GM12878 (cell line): ENCODE data around the gene HTR6. TPM values are rescaled to one million over a fixed set of nuclear protein-coding genes. Genes with fewer than 3 reads are reported as not detected.

Source experiments
- ATAC-seq: fragments of 200-7000 bp; cut with Tn5 transposase; 3 replicates; pipeline ENCODE4 v1.9.1; 2020; ENCODE audit warnings: mild to moderate bottlenecking, moderate library complexity
- BruUV-seq: library from RNA; stranded (reverse); fragments of 400-500 nt; replicated peaks from 2 replicates; lab custom pipeline; 2021; lab: Mats Ljungman, UMichigan
- CTCF ChIA-PET: fragments of 300-600 bp; sonication (Branson Sonifier 250); formaldehyde crosslinking; extraction: SDS; loops from one replicate; lab custom pipeline; 2021; ENCODE audit warnings: inconsistent platforms; lab: Yijun Ruan, JAX
- POLR2A ChIA-PET: fragments of 350-600 bp; formaldehyde crosslinking; extraction: SDS; loops from one replicate; lab custom pipeline; 2021; ENCODE audit warnings: inconsistent platforms; lab: Charles Lee
- RAD21 ChIA-PET: fragments of 300-600 bp; sonication (Branson Sonifier 250); formaldehyde crosslinking; loops from one replicate; lab custom pipeline; 2023; ENCODE audit warnings: antibody characterized with exemption; ENCODE audit not compliant: unreplicated experiment; lab: Charles Lee
- SMC1A ChIA-PET: fragments of 300-600 bp; sonication (Branson Sonifier 250); formaldehyde crosslinking; loops from one replicate; lab custom pipeline; 2023; ENCODE audit not compliant: unreplicated experiment, uncharacterized antibody; lab: Charles Lee
- DNase-seq: peaks from one replicate; pipeline ENCODE4 v3.0.0-alpha.2; 2011; ENCODE audit warnings: low read depth, low spot score
- FAIRE-seq: peaks from 3 replicates; lab custom pipeline; 2011; peaks lifted over from hg19 to GRCh38; lab: Jason Lieb, UNC
- H2AFZ ChIP-seq: 2 replicates; pipeline ENCODE4 v1.6.0; 2011; ENCODE audit warnings: low read depth, low read length, control low read depth; ENCODE audit not compliant: control insufficient read depth
- H3K27ac ChIP-seq: 2 replicates; pipeline ENCODE4 v1.5.1; 2011; ENCODE audit warnings: control low read depth; ENCODE audit not compliant: control insufficient read depth, insufficient read depth
- H3K27me3 ChIP-seq, 2 experiments: replicated peaks in 1 of 2; 2 replicates each; pipeline versions ENCODE4 v1.6.0 to v1.6.1; 2011; ENCODE audit warnings: low read length in 1 of 2; ENCODE audit not compliant: control insufficient read depth in 2 of 2, insufficient read depth in 2 of 2
- H3K36me3 ChIP-seq, 2 experiments: 2 replicates each; pipeline ENCODE4 v1.5.1; 2011; ENCODE audit warnings: low read length in 1 of 2; ENCODE audit not compliant: control insufficient read depth in 2 of 2, insufficient read depth in 2 of 2
- H3K4me1 ChIP-seq: 2 replicates; pipeline ENCODE4 v1.6.1; 2011; ENCODE audit warnings: mild to moderate bottlenecking, low read length, moderate library complexity, mixed read lengths; ENCODE audit not compliant: control insufficient read depth, insufficient read depth
- H3K4me2 ChIP-seq: 2 replicates; pipeline ENCODE4 v1.6.0; 2011; ENCODE audit warnings: control low read depth; ENCODE audit not compliant: control insufficient read depth, insufficient read depth
- H3K4me3 ChIP-seq: fragments of 200-600 bp; sonication (generic); 2 replicates; pipeline ENCODE4 v1.5.1; 2016
- H3K79me2 ChIP-seq: 2 replicates; pipeline ENCODE4 v1.6.0; 2011; ENCODE audit warnings: low read length; ENCODE audit not compliant: control insufficient read depth, insufficient read depth
- H3K9ac ChIP-seq: 2 replicates; pipeline ENCODE4 v1.8.0; 2011; ENCODE audit warnings: low read length, control low read depth, mixed read lengths; ENCODE audit not compliant: control insufficient read depth, insufficient read depth
- H3K9me3 ChIP-seq: replicated peaks from 3 replicates; pipeline ENCODE4 v1.5.1; 2011; ENCODE audit warnings: mild to moderate bottlenecking, low read length; ENCODE audit not compliant: control insufficient read depth, insufficient read depth
- H4K20me1 ChIP-seq: 2 replicates; pipeline ENCODE4 v1.6.0; 2011; ENCODE audit not compliant: control insufficient read depth, insufficient read depth
- BHLHE40 ChIP-seq, 2 experiments: fragments of 450-650 bp in 1 of 2; IDR thresholded peaks; 2 replicates each; pipeline ENCODE4 v1.6.1; 2011 to 2017; ENCODE audit warnings: low read depth in 2 of 2, borderline replicate concordance in 1 of 2, improper control_type of control experiment in 1 of 2, low read length in 1 of 2, mild to moderate bottlenecking in 1 of 2
- BMI1 ChIP-seq: fragments of 450-650 bp; IDR thresholded peaks from 2 replicates; pipeline ENCODE4 v1.6.1; 2016; ENCODE audit warnings: mild to moderate bottlenecking, moderate library complexity, borderline replicate concordance
- CBX5 ChIP-seq: sonication (generic); IDR thresholded peaks from 2 replicates; pipeline ENCODE4 v1.6.1; 2016; ENCODE audit warnings: low read depth, moderate library complexity, mild to moderate bottlenecking, inconsistent platforms
- CHD2 ChIP-seq: IDR thresholded peaks from 2 replicates; pipeline ENCODE4 v1.6.1; 2011; ENCODE audit warnings: low read depth, low read length, improper control_type of control experiment, borderline replicate concordance
- EED ChIP-seq: sonication (generic); IDR thresholded peaks from 2 replicates; pipeline ENCODE4 v1.6.1; 2016; ENCODE audit warnings: antibody characterized with exemption, low read depth
- EZH2 ChIP-seq: IDR thresholded peaks from 2 replicates; pipeline ENCODE4 v1.6.1; 2012; ENCODE audit warnings: low read depth, mild to moderate bottlenecking, control low read depth, inconsistent platforms, low read length, borderline replicate concordance; ENCODE audit not compliant: control insufficient read depth
- IKZF1 ChIP-seq: fragments of 450-650 bp; conservative IDR thresholded peaks from 2 replicates; pipeline ENCODE4 v1.6.1; 2017; ENCODE audit warnings: antibody characterized with exemption, mild to moderate bottlenecking
- KAT2A ChIP-seq: conservative IDR thresholded peaks from 2 replicates; pipeline ENCODE4 v1.6.1; 2011; ENCODE audit warnings: low read depth, low read length; ENCODE audit not compliant: control insufficient read depth
- NR2C1 ChIP-seq: fragments of 450-650 bp; IDR thresholded peaks from 2 replicates; pipeline ENCODE4 v1.6.1; 2017; ENCODE audit warnings: antibody characterized with exemption, mild to moderate bottlenecking, moderate library complexity
- PAX8 ChIP-seq: fragments of 450-650 bp; IDR thresholded peaks from 2 replicates; pipeline ENCODE4 v1.6.1; 2017; ENCODE audit warnings: mild to moderate bottlenecking, moderate library complexity
- RB1 ChIP-seq: fragments of 450-650 bp; formaldehyde crosslinking; IDR thresholded peaks from 2 replicates; pipeline ENCODE4 v1.6.1; 2017; ENCODE audit warnings: mild to moderate bottlenecking, borderline replicate concordance
- RUNX3 ChIP-seq: IDR thresholded peaks from 2 replicates; pipeline ENCODE4 v1.6.1; 2012; ENCODE audit warnings: low read length, inconsistent platforms
- ZNF24 ChIP-seq: fragments of 450-650 bp; IDR thresholded peaks from 2 replicates; pipeline ENCODE4 v1.6.1; 2017; ENCODE audit warnings: antibody characterized with exemption, mild to moderate bottlenecking
- WGBS: methylation state at CpG from one replicate; pipeline ENCODE4 v1.1.6; 2016; ENCODE audit warnings: low lambda C conversion rate; ENCODE audit not compliant: insufficient replicate concordance, insufficient coverage; ENCODE audit errors: missing lambda C conversion rate; 5-methylcytosine and 5-hydroxymethylcytosine counted together
- in situ Hi-C: fragments of 300-500 bp; cut with MboI; formaldehyde crosslinking; loops from 9 replicates; pipeline ENCODE4 v1.14.3; 2018; ENCODE audit warnings: mixed read lengths
- intact Hi-C: fragments of 100-400 bp; cut with micrococcal nuclease; formaldehyde crosslinking; loops from one replicate; pipeline ENCODE4 v1.14.2; 2022; ENCODE audit not compliant: unreplicated experiment
- polyA plus RNA-seq, 11 experiments: library from polyadenylated mRNA; depleted of rRNA in 4 of 11; unstranded in 6 of 11; stranded (reverse) in 5 of 11; fragments of >200 nt; fragmentation: Nextera tagmentation in 4 of 11; fragmentation: Illumina TruSeq in 1 of 11; extraction: Ambion mirVana in 4 of 11; extraction: Trizol in 1 of 11; gene quantifications; 1 replicate in 1 of 11; 2 replicates in 10 of 11; pipeline versions ENCODE4 v1.2.1 to v1.2.3, GENCODE V29; 2011 to 2016; ENCODE audit warnings: inconsistent platforms in 2 of 11, missing spikeins in 2 of 11, low read depth in 1 of 11
- total RNA-seq, 4 experiments: library from RNA; depleted of rRNA in 3 of 4; stranded (reverse); fragments of >200 nt in 3 of 4; fragmentation: Illumina TruSeq in 1 of 4; extraction: Trizol in 1 of 4; gene quantifications; 2 replicates each; pipeline versions ENCODE4 v1.2.1 to v1.2.3, GENCODE V29; 2013 to 2021
- TF ChIP-seq, protein P1 (sequence below): fragments of 450-650 bp; IDR thresholded peaks from 2 replicates; pipeline ENCODE4 v1.6.1; 2017; ENCODE audit warnings: low read depth, mild to moderate bottlenecking, moderate library complexity
- TF ChIP-seq, protein P2 (sequence below): IDR thresholded peaks from 2 replicates; pipeline ENCODE4 v1.6.1; 2012; ENCODE audit warnings: low read length, inconsistent platforms
- TF ChIP-seq, protein P3 (sequence below): fragments of 150-350 bp; IDR thresholded peaks from 2 replicates; pipeline ENCODE4 v1.6.1; 2016; ENCODE audit warnings: low read depth, low read length

HTR6 gene
- total and polyA plus RNA-seq, 10 of the 15 experiments (the other 5 are each of a cell fraction or from before 2014, with no cell fraction given), result 0.03 to 5.3 (median 1.7) TPM; not detected in 2

DNA sequence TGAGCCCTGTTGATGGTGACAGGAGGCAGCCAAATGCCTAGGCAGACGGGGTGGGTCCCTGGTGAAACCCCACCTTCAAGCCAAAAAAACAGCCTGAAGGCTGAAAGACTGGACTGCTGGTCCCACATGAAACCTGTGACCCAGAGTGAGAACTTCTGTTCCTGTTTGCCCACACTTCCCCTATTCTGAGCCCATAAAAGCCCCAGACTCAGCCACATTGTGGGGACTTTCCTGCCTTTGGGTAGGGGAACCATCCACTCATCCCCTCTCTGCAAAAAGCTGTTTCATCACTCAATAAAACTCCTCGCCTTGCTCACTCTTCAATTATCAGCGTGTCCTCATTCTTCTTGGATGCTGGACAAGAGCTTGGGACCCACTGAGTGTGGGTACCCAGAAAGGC is 25.2 kb downstream of the HTR6 start:
- Histone ChIP-seq H3K9me3 (peaks cover 25% of the 10 kb centered on the region; the same call in 2 of the 3 replicates), H3K4me3 (no peak overlapping the region), H3K79me2 (no peaks in the 10 kb centered on the region), H3K9ac (no peak overlapping the region), H3K36me3 (peaks cover 5% of the 10 kb centered on the region in 2 experiments; a peak in 2 of 4 replicates), H4K20me1 (no peaks in the 10 kb centered on the region), H3K27me3 (no peaks in the 10 kb centered on the region), H3K4me1 (no peaks in the 10 kb centered on the region), H3K27ac (no peak overlapping the region), H3K4me2 (no peak overlapping the region), H2AFZ (no peak overlapping the region)
- intact Hi-C loops (no loop called here), in situ Hi-C loops (no loop called here)
- DNase-seq (no peak), ATAC-seq (peak; percentile 72), FAIRE-seq (no peak)
- POLR2A ChIA-PET, result interaction anchor here (0.8 kb wide), 1 partner anchor 15 kb away, joined by 3 read pairs; no protein-coding TSS in a partner anchor
- RAD21 ChIA-PET, result interaction anchor here (1.3 kb wide), 1 partner anchor 21 kb away, joined by 4 read pairs; no protein-coding TSS in a partner anchor
- CTCF ChIA-PET, result interaction anchor here (0.6 to 2.0 kb wide), 2 partner anchors 15 to 23 kb away, joined by 3 to 7 read pairs; no protein-coding TSS in a partner anchor
- 30% methylated on average over 3 of the region's 3 CpGs for WGBS
- BruUV-seq, result no TSS peak
- SMC1A ChIA-PET, result interaction anchor here (2.0 kb wide), 1 partner anchor 15 kb away, joined by 5 read pairs; no protein-coding TSS in a partner anchor
- no peak for TF ChIP-seq EZH2
- no peak for TF ChIP-seq ZNF24
- TF ChIP-seq BHLHE40 (IDR thresholded peaks at IDR 0.05; ENCODE audit: borderline replicate concordance in 1 of 2, low read depth in 2 of 2, low read length in 1 of 2), result no peak
- no peak for TF ChIP-seq NR2C1
- TF ChIP-seq, protein P1, sequence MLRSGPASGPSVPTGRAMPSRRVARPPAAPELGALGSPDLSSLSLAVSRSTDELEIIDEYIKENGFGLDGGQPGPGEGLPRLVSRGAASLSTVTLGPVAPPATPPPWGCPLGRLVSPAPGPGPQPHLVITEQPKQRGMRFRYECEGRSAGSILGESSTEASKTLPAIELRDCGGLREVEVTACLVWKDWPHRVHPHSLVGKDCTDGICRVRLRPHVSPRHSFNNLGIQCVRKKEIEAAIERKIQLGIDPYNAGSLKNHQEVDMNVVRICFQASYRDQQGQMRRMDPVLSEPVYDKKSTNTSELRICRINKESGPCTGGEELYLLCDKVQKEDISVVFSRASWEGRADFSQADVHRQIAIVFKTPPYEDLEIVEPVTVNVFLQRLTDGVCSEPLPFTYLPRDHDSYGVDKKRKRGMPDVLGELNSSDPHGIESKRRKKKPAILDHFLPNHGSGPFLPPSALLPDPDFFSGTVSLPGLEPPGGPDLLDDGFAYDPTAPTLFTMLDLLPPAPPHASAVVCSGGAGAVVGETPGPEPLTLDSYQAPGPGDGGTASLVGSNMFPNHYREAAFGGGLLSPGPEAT, result peak; percentile 75
- no peak for TF ChIP-seq BMI1
- TF ChIP-seq CHD2, result no peak
- no peak for TF ChIP-seq RB1
- no peak for TF ChIP-seq KAT2A
- TF ChIP-seq, protein P2, sequence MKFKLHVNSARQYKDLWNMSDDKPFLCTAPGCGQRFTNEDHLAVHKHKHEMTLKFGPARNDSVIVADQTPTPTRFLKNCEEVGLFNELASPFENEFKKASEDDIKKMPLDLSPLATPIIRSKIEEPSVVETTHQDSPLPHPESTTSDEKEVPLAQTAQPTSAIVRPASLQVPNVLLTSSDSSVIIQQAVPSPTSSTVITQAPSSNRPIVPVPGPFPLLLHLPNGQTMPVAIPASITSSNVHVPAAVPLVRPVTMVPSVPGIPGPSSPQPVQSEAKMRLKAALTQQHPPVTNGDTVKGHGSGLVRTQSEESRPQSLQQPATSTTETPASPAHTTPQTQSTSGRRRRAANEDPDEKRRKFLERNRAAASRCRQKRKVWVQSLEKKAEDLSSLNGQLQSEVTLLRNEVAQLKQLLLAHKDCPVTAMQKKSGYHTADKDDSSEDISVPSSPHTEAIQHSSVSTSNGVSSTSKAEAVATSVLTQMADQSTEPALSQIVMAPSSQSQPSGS, result no peak
- TF ChIP-seq IKZF1, result 0 out of 2 replicates have a peak, but pooled peaks have one; percentile 19
- TF ChIP-seq RUNX3, result peak; percentile 47; the same call in 1 of the 2 replicates
- TF ChIP-seq CBX5, result peak; percentile 72; the same call in 1 of the 2 replicates
- TF ChIP-seq PAX8, result no peak
- TF ChIP-seq, protein P3, sequence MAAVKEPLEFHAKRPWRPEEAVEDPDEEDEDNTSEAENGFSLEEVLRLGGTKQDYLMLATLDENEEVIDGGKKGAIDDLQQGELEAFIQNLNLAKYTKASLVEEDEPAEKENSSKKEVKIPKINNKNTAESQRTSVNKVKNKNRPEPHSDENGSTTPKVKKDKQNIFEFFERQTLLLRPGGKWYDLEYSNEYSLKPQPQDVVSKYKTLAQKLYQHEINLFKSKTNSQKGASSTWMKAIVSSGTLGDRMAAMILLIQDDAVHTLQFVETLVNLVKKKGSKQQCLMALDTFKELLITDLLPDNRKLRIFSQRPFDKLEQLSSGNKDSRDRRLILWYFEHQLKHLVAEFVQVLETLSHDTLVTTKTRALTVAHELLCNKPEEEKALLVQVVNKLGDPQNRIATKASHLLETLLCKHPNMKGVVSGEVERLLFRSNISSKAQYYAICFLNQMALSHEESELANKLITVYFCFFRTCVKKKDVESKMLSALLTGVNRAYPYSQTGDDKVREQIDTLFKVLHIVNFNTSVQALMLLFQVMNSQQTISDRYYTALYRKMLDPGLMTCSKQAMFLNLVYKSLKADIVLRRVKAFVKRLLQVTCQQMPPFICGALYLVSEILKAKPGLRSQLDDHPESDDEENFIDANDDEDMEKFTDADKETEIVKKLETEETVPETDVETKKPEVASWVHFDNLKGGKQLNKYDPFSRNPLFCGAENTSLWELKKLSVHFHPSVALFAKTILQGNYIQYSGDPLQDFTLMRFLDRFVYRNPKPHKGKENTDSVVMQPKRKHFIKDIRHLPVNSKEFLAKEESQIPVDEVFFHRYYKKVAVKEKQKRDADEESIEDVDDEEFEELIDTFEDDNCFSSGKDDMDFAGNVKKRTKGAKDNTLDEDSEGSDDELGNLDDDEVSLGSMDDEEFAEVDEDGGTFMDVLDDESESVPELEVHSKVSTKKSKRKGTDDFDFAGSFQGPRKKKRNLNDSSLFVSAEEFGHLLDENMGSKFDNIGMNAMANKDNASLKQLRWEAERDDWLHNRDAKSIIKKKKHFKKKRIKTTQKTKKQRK, result no peak
- TF ChIP-seq EED, result no peak
